Testis (tissue), 2 donors: ENCODE data around the gene TTC39A.

Experiments
- CTCF ChIP-seq, 3 experiments: fragments of 450-650 bp in 2 of 3; fragments of 200-600 bp in 1 of 3; sonication (generic) in 1 of 3; IDR thresholded peaks; one replicate each; pipeline ENCODE4 v1.5.1; 2016 to 2019; ENCODE audit warnings: antibody characterized with exemption in 3 of 3, mild to moderate bottlenecking in 2 of 3, moderate library complexity in 1 of 3
- POLR2A ChIP-seq: fragments of 450-650 bp; IDR thresholded peaks from one replicate; pipeline ENCODE4 v1.6.1; 2017; ENCODE audit warnings: antibody characterized with exemption, mild to moderate bottlenecking, moderate library complexity

GRCh38 chr1:51344602-51345299 is 14.4 kb upstream of the TTC39A start:
- TF ChIP-seq POLR2A (no peak), CTCF (IDR thresholded peaks at IDR 0.05) (no peak)
